GM19455 (cell line): ENCODE data around the gene GYPC.
A peak's percentile ranks its signal among the peaks of the same experiment; 100 is the strongest.

Experiments
- ATAC-seq: cut with Tn5 transposase; IDR thresholded peaks from one replicate; pipeline ENCODE4 v1.9.1; 2021; ENCODE audit not compliant: unreplicated experiment

GYPC gene

DNA sequence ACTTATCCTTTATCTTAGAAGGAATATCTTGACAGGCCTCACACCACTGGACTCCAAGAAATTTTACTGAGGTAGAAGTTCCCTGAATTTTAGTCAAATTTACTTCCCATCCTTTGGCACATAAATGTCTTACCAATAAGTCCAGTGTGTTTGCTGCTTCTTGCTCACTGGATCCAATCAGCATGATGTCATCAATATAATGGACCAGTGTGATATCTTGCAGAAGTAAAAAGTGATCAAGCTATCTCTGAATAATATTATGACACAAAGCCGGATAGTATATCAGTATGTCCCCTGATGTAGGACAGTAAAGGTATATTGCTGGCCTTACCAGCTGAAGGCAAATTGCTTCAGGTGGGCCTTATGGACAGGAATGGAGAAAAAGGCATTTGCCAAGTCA is 6.9 kb upstream of the GYPC start:
- no peak for ATAC-seq

DNA sequence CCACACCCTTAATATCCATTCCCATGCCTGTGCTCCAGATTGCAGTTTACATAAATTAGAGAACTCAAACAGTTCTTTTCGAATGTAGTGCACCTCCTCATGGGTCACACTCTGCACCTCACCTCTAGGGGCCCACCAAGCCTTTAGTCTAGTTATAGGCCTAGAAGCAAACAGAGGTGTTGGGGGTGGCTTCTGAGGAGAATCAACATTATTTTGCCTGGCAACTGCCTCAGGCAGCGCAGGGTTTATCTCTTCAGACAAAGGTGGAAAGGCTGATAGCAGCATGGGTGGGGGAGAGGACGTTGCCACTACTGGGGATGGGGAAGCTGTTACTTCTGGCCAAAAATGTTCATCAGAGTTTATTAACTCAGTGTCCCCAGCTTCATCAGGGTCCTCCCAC is 5.0 kb upstream of the GYPC start:
- no peak for ATAC-seq

DNA sequence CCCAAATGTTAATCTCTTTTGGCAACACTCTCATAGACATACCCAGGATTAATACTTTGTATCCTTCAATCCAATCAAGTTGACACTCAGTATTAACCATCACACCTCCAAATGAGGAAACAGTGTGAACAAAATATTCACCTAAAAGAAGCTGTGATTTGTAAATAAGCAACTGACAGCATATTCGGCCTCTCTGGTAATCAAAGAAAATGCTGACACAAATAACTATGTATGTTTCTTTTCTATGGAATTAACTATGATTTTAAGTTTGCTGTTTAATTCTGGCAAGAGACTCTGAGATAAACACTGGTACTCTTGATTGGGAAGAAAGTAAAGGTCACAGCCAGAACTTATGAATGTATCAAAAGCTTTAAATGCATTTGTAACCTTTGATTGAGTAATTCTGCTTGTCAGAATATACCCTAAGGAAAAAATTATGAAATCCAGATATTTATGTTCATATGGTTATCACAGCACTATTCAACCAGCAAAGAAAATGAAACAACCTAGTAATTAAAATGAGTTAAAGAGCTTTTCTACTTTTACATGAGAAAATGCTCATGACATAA is 3.6 kb upstream of the GYPC start:
- ATAC-seq, result no peak

DNA sequence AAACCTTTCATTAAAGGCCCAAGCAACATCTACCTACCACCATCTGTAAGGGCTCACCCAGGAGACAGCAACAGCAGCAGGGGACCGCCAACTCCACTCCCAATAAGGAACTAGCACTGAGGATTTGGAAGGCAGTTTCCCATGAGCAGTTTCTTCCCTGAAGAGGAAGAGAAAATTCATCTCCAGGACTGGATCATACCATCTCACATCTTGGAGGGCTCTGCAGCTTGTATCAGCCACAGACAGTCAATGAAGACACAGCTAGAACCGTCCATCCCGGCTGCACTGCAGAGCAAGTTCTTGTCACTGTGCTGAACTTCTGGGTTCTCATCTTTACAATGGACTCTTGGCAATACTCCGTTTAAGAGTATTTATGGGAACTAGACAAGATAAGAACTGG is 2.8 kb upstream of the GYPC start:
- no peak for ATAC-seq

DNA sequence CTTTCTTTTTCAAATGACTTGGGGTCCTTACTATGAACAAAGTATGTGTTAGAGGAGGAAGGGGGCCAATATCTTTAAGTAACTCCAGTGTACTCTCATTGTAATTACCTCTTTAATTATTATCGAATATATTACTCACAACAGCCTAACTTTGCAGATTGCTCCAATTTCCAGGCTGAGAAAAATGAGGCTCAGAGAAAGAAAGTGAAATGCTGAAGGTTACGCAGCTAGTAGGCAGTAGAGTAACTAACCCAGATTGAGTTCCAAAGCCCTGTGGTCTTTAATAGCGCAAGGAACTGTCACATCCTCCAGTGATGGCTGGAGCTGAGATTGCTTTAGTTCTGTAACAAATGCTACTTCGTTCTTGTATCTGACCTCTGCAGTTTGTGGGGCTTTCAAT is 2.2 kb upstream of the GYPC start:
- no peak for ATAC-seq

DNA sequence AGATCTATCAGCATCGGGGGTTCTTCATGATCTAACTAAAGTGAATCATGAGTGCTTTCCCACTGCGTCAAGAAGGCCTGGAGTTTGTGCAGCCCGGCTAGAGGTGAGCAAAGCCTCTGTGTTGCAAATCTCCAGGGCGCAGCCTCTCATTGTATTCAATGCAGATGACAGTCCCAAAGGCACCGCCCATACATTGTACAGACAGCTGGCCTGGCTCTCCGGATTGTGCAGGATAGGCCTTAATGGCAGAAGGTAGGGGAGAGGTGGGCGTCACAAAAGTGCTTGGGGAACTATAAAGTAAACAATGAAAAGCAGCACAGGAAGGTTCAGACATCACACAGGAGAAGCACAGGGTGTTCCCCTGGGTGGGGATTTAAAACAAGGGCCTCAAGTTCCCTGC is 907 bp upstream of the GYPC start:
- no peak for ATAC-seq

DNA sequence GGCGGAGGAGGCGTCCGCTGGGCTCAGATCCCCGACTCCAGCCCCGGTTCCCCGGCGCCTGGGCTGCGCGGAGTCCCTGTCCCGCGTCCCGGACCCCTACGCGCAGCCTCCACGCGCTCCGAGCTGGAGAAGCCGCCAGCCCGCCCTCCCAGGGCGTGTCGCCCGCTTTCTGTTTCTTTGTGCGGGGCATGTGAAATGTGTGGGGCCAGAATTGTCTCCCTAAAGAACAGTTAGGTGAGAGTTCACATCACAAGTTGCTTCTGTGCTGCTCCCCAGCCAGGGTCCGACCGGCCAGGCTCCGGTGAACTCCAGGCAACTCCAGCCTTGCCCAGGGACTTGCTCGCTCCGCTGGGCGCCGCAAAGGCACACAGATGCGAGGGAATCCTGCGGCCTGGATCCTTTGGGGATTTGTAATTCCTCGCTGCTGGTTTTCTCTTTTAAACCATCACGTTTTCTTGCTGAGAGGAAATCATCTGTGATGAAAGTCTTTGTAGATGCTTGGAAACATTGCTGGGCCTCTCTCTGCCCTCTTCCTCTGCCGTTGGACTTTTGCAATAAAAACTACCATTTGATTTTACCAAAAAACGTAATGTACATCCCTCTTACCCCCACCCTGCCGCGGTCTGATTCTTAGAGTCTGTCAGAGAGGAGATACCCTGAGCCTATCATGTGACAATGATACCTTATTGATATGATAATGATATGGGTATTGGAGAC is 631 bp downstream of the GYPC start:
- ATAC-seq, result peak; percentile 35

DNA sequence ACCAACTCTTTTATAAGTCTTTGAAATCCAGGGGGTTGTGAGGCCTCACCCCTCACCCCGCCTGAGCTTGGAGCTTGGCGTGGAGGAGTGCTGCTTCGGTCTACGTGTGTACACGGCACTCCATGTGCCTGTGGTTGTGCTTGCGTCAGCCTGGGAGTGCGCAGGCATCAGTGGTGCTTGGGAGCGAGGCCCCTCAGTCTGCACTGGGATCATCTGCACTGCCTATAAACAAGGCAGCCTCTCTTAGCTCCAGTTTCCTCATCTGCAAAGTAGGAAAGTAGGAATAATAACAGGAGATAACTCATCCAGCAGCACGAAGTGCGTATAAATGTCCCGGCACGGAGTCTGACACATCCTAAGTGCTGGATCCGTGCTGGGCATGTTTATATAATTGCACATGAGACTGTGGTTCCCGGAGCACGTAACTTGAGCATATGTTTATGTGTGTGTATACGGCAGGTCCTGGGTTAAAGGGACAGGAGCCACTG is 1.2 kb downstream of the GYPC start:
- ATAC-seq, result peak; percentile 18

DNA sequence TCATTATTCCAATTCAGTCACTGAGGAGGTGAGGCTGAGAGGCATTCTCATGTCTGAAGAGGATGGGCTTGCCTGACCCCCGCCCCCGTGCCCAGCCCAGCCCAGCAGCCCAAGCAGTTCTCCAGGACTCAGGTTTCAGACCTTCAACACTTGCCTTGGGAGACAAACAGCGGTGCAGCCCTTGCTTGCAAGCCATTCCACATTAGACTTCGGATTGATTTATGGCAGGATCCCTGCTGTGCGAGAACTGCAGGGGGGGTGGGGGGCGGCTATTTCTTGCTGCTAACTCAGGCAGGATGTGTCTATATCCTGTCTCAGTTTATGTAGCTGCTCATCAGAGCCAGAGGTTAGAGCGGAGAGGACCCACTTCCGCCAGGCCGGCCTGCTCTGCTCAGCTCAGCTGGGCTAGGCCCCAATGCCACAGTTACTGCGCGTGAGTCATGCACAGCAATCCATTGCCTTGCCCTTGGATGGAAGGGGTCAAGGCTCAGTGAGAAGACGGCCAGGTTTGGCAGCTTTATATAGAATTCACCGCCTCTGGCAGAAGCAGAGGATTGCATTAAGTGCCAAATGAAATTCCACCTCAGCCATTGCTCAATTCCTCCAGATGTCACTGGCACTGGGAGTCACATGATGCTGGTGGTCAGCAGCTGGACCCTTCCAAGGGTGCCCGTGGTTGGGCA is 1.8 kb downstream of the GYPC start:
- ATAC-seq, result peak; percentile 64

DNA sequence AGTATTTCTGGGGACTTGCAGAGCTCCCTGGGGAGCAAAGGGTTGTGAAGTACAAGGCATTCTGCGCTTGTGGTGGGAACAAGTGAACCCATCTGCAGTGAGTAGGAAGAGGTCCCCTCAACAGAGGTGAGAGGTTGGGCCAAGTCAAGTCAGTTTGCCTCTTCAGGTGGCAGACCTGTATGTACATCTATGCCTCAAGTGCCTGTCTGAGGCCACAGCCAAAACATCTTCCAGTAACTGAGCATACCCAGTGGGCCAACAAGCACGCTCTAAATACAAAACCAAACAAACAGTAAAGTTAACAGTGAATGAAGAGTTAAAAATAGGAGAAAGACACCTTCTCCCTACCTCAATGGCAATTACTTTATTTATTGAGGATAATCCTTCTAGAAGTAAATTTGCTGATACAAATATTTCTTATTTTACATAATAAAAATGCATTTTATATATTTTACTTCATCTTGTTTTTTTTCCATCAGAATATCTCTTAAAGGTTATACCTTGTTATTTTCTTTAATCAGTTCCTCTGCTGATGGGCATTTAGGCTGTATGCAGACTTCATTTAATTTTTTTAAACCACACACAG is 2.5 kb downstream of the GYPC start:
- ATAC-seq, result peak; percentile 17

DNA sequence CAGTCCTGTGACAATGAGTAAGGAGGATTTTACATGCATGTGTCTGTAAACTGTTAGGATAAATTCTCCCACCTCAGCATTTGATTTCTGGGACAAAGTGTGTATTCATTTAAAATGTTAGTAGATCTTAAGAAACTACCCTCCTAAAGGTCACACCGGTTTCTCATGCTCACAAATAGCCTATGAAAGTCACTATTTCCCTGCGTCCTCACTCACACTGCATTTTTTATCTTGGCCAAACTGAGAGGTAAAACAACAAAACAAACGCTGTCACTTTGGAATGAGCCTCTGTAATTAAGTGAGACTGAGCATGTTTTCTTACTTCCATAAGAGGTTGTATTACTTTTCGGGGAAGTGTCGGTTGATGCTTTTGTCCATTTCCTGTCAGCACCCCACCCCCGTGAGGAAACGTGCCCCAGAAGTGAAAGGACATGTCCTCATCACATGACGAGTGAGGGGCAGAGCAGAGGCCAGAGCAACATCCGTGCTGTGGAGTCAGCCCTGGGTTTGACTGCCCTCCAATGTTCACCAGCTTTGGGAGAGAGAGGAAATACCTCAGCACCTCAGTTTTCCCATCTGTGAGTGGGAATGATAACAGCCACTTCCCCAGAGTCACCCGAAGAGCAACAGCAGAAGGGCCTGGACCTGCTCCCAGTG is 3.1 kb downstream of the GYPC start:
- peak; percentile 41 for ATAC-seq

DNA sequence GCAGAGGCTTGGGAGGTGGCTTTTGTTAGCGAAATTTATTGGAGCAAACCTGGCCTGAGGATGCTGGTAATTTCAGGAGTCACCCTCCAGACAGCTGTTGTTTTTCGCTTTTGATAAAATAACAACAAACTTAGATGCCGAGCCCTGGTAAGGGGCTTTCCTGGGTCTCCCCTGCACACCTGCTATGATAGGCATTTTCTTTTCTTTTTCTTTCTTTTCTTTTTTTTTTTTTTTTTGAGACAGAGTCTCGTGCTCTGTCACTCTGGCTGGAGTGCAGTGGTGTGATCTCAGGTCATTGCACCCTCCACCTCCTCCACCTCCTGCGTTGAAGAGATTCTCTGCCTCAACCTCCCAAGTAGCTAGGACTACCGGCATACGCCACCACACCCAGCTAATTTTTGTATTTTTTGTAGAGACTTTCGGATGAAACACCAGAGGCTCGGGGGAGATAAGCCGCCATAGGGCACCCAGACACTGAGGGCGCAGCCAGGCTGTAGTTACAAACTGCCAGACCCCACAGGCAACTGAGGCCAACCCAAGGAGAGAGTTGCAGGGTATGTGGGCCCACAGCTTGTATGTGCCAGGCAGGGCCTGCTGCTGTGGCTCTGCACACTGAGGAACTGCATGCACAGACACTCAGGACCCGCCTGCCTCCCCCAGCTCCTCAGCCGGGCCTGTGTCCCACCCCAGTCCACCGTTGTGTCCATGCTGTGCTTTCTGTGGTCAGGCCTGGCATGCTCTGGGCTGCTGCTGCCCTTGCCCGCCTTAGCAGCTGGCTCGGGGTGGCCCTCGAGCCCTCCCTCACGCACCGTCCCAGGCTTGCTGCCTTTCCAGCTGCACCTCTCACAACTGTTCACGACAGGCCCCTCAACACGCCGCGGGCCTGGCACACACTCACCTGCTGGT is 3.9 kb downstream of the GYPC start:
- ATAC-seq, result no peak

DNA sequence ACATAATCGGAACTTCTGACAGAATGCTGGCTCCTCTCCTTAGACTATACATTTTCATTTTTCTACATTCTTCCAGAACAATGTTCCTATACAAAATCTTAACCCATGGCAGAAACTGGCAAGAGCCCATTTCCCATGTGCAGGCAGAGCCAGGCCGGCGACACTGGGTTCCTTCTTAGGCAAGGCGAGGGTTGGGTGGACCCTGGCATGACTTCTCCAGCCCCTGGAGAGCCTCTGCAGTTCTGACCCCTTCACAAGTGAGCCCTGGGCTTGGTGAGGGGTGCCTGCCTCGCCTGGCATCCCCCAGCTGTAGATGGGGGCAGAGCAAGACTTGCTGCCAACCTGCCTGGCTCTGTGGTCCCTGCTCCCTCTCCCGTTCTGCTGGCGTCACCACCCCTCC is 5.0 kb downstream of the GYPC start:
- no peak for ATAC-seq

DNA sequence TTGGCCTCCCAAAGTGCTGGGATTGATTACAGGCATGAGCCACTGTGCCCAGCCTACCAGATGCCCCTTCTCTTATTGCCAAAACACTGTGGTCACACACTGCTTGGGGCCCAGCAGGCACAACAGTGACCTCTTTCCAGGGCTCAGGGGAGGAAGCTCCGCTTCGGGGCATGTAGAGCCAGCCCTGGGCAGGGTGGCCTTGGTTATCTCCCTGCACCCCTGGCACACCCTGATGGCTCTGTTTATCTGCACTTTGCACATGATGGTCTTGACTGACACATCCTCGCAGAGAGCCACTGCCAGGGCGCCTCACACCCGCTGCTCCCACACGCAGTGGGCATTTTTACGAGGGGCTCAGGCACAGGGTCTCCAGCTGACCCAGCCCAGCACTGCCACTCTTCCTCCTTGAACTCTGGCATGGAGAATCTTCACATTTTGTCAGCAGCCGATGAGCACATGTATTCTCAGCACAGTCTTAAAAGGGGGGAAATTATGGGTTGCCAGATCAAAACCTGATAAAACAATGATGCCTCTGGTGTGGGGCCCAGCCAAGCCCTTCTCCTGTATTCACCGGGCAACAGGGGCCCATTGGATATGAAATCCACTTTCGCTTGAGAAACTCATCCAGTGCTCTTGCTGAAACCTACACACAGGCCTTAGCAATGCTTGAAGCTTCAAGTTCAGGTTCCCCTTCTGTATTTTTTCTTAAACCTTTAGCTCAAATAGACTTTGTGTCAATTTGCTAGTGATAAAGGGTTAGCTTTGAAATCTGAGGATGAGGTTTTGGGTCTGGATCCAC is 5.9 kb downstream of the GYPC start:
- no peak for ATAC-seq

DNA sequence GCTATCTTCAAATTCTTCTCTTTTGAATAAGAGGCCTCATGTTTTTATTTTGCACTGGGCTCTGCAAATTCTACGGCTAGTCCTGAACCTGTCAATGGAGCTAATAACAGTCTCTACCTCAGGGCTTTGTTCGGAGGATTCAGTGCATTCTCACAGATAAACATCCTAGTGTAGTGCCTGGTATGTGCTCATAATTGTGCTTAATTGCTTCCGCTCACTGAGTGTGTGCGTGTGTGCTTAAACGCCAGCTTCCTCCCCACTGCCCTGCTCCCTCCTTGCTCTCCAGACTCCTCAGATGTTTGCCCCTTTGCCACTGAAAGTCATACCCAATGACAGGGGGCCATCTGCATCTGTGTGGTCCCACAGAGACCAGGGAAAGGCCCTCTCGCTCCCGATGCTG is 6.7 kb downstream of the GYPC start:
- ATAC-seq, result no peak

DNA sequence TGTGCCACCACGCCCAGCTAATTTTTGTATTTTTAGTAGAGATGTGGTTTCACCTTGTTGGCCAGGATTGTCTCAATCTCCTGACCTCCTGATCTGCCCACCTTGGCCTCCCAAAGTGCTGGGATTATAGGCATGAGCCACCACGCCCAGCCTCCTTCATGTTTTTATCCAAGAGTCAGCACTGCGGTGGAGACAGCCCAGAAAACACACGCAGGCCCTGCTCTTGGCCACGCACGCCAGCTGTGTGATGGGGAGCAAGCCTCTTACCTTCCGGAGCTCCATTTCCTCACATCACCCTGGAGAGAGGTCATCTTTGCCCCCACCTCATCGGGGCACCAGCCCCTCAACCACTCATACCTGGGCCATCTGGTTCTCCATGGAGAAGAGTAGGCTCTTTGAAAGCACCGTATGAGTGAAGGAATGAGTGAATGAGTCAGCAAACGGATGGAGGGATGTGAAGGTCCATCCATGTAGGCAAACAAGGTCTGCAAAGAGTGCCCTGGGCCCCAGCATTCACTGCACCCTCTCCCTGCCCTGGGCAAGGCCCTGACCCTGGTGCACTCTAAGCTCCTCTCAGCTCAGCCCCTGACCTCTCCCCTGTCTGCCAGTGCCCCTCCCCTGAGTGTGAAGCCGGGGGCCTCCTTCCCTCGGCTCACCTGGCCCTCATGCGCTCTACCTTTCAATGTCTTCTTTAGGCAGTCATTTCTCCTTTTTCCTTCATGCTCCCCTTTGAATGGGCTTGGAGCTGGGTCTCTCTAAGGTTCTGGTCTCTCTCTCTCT is 7.4 kb downstream of the GYPC start:
- ATAC-seq, result no peak

DNA sequence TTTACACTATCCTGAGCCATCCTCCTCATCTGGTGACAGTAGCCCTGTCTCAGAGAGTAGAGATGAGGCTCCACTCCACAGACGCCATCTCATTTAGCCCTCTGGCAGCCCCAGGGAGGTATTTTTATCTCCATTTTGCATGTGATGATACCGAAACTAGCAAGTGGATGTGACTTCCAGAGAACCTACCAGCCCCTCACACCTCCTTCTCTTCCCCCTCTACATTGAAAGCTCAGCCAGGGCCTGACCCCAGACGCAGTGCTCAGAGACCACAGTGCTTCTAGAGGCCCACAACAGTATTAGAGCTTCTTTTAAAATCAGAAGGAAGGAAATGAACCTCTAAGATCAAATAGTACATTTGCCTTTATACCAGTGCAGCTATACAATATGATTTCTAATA is 8.3 kb downstream of the GYPC start:
- ATAC-seq, result peak; percentile 80

DNA sequence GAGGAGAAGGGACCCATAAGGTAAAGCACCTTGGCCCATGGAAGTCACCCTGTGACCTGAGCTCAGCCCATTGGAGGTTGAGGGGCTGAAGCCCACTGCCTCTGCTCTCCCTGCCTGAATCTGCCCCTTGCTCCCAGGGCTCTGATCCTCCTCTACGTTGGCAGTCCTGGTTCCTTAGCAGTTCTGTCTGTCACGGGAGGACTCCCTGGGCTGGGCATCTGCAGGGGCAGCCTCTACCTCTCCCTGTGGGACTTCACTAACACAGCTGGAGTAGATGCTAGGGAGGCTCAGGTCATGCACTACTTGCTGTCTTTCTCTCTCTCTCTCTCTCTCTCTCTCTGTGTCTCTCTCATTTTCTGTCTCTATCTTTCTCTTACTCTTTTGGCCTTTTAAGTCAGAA is 8.7 kb downstream of the GYPC start:
- peak; percentile 30 for ATAC-seq

DNA sequence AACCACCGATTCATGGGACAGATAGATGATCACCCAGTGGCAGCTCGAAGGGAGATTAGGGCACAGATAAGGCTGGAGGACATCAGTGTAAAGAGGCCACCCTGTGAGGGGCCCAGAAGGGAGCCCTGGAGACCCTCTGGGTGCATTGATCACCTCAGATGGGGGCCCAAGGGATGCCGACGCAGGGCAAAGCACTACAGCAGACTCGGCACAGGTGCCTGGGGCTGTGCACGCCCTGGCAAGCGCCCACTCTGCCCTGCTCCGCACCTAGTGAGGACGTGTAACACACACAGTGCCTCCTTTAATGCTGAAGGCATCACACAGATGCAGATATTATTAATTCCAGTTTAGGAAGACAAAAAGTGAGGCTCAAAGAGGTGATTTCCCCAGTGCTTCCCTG is 9.5 kb downstream of the GYPC start:
- ATAC-seq, result no peak
